ENCODE measurements around the gene PAK6.

- TF ChIP-seq PBX3 (IDR thresholded peaks at IDR 0.05) (no peak), CTCF (IDR thresholded peaks at IDR 0.05) (no peak)
Measured at GRCh38 chr15:40325700-40326099, 86.8 kb downstream of the PAK6 start.
